ENCODE measurements around the gene OTUB2.

OTUB2 gene

DNA sequence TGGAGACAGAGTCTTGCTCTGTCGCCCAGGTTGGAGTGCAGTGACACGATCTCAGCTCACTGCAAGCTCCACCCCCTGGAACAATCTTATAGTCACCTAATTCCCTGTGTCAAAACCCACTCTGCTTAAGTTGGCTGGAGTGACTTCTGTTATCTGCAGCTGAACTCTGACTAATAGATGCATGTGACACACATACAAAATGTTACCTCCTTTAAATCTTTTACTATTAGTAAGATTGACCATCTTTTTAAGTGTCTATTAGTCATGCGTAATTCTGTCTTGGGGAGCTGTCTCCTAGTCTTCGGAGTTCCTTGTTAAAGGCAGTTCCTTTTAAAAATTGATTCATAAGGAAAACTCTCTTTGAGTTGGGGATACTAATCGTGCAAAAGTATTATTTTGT, 62.4 kb downstream of the OTUB2 start:
- H3K4me1 ChIP-seq (ENCODE audit: control insufficient read depth, low read length): no peaks in the 10 kb centered on the region
- no peaks in the 10 kb centered on the region for H3K27me3 ChIP-seq (ENCODE audit: control insufficient read depth, low read length)
- H3K4me2 ChIP-seq (ENCODE audit: low read length): no peak overlapping the region
- H3F3A ChIP-seq (ENCODE audit: control insufficient read depth, insufficient read depth): no peaks in the 10 kb centered on the region
- no peaks in the 10 kb centered on the region for H3K36me3 ChIP-seq (ENCODE audit: control insufficient read depth, low read length)
- H3K79me2 ChIP-seq (ENCODE audit: control insufficient read depth, low read length): no peaks in the 10 kb centered on the region
- no peak overlapping the region for H3K27ac ChIP-seq (ENCODE audit: low read depth, low read length)
- no peaks in the 10 kb centered on the region for H3K9me3 ChIP-seq (ENCODE audit: control insufficient read depth, insufficient read depth, low read length)
- H4K20me1 ChIP-seq (ENCODE audit: control insufficient read depth, insufficient read depth, low read depth, low read length): no peaks in the 10 kb centered on the region
- H3K4me3 ChIP-seq (ENCODE audit: low read length): no peak overlapping the region
- H3K9me2 ChIP-seq (replicated peaks; ENCODE audit: control insufficient read depth, low read length): no peaks in the 10 kb centered on the region
- TF ChIP-seq, protein P1, sequence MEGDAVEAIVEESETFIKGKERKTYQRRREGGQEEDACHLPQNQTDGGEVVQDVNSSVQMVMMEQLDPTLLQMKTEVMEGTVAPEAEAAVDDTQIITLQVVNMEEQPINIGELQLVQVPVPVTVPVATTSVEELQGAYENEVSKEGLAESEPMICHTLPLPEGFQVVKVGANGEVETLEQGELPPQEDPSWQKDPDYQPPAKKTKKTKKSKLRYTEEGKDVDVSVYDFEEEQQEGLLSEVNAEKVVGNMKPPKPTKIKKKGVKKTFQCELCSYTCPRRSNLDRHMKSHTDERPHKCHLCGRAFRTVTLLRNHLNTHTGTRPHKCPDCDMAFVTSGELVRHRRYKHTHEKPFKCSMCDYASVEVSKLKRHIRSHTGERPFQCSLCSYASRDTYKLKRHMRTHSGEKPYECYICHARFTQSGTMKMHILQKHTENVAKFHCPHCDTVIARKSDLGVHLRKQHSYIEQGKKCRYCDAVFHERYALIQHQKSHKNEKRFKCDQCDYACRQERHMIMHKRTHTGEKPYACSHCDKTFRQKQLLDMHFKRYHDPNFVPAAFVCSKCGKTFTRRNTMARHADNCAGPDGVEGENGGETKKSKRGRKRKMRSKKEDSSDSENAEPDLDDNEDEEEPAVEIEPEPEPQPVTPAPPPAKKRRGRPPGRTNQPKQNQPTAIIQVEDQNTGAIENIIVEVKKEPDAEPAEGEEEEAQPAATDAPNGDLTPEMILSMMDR (IDR thresholded peaks at IDR 0.05; ENCODE audit: low read depth, low read length, poor library complexity, severe bottlenecking): no peak
- no peak for TF ChIP-seq EZH2phosphoT487 (IDR thresholded peaks at IDR 0.05; ENCODE audit: borderline replicate concordance, low read length)

GRCh38 chr14:94089479-94089878, 63.3 kb downstream of the OTUB2 start:
- Histone ChIP-seq H3K36me3 (ENCODE audit: control insufficient read depth, low read length) (no peaks in the 10 kb centered on the region), H3K4me1 (ENCODE audit: control insufficient read depth, low read length) (no peaks in the 10 kb centered on the region), H3K9me2 (replicated peaks; ENCODE audit: control insufficient read depth, low read length) (no peaks in the 10 kb centered on the region), H3K4me3 (ENCODE audit: low read length) (no peak overlapping the region), H3K9me3 (ENCODE audit: control insufficient read depth, insufficient read depth, low read length) (no peaks in the 10 kb centered on the region), H3K27me3 (ENCODE audit: control insufficient read depth, low read length) (no peaks in the 10 kb centered on the region), H4K20me1 (ENCODE audit: control insufficient read depth, insufficient read depth, low read depth, low read length) (no peaks in the 10 kb centered on the region), H3K79me2 (ENCODE audit: control insufficient read depth, low read length) (no peaks in the 10 kb centered on the region), H3K27ac (ENCODE audit: low read depth, low read length) (no peak overlapping the region), H3K4me2 (ENCODE audit: low read length) (no peak overlapping the region), H3F3A (ENCODE audit: control insufficient read depth, insufficient read depth) (no peaks in the 10 kb centered on the region)
- TF ChIP-seq, protein P1 (IDR thresholded peaks at IDR 0.05; ENCODE audit: low read depth, low read length, poor library complexity, severe bottlenecking): no peak
- TF ChIP-seq EZH2phosphoT487 (IDR thresholded peaks at IDR 0.05; ENCODE audit: borderline replicate concordance, low read length): no peak

DNA sequence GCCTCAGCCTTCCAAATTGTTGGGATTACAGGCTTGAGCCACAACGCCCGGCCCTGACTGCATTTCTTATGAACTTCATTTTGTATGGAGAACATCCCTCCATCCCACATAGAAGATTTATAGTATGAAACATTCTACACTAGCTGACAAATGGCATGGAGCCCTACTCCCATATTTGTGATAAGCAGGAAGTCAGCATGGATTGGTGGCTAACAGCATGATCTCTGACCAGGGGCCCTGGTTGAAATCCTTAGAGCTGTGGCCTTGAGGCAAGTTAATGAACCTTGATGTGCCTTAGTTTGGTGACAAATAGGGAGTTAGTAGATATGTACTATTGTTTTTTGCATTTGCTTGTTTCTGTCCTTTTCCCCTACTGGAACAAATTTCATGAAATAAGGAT, 67.3 kb downstream of the OTUB2 start:
- TF ChIP-seq EZH2phosphoT487 (IDR thresholded peaks at IDR 0.05; ENCODE audit: borderline replicate concordance, low read length): no peak
- TF ChIP-seq, protein P1 (IDR thresholded peaks at IDR 0.05; ENCODE audit: low read depth, low read length, poor library complexity, severe bottlenecking): no peak
- Histone ChIP-seq H3K27ac (ENCODE audit: low read depth, low read length) (no peak overlapping the region), H3F3A (ENCODE audit: control insufficient read depth, insufficient read depth) (no peaks in the 10 kb centered on the region), H3K4me2 (ENCODE audit: low read length) (no peak overlapping the region), H3K79me2 (ENCODE audit: control insufficient read depth, low read length) (no peaks in the 10 kb centered on the region), H3K27me3 (ENCODE audit: control insufficient read depth, low read length) (no peaks in the 10 kb centered on the region), H3K9me3 (ENCODE audit: control insufficient read depth, insufficient read depth, low read length) (no peaks in the 10 kb centered on the region), H3K4me1 (ENCODE audit: control insufficient read depth, low read length) (no peaks in the 10 kb centered on the region), H3K36me3 (ENCODE audit: control insufficient read depth, low read length) (no peaks in the 10 kb centered on the region), H3K9me2 (replicated peaks; ENCODE audit: control insufficient read depth, low read length) (no peaks in the 10 kb centered on the region), H4K20me1 (ENCODE audit: control insufficient read depth, insufficient read depth, low read depth, low read length) (no peaks in the 10 kb centered on the region), H3K4me3 (ENCODE audit: low read length) (no peak overlapping the region)

DNA sequence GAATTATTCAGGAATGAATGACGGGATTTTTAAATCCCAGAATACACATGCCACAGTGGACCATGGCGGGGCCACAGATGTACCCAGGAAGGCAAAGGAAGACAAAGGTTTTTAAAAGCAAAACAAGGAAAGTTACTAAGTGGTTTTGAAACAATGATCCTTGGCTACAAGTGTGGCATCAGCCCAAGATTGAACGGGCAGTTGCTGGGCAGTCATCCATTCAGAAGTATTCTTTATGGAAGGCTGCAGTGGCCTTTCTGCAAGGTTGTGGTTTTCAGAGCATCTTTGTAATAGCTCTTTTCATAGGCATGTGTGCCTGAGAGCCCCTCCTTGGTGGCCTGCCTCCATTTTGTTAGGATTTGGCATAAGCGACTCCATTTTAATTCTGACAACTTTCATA, 71.0 kb downstream of the OTUB2 start:
- Histone ChIP-seq H3K9me3 (ENCODE audit: control insufficient read depth, insufficient read depth, low read length) (no peaks in the 10 kb centered on the region), H3K9me2 (replicated peaks; ENCODE audit: control insufficient read depth, low read length) (no peaks in the 10 kb centered on the region), H4K20me1 (ENCODE audit: control insufficient read depth, insufficient read depth, low read depth, low read length) (no peaks in the 10 kb centered on the region), H3K27me3 (ENCODE audit: control insufficient read depth, low read length) (no peaks in the 10 kb centered on the region), H3K79me2 (ENCODE audit: control insufficient read depth, low read length) (no peaks in the 10 kb centered on the region), H3F3A (ENCODE audit: control insufficient read depth, insufficient read depth) (no peaks in the 10 kb centered on the region), H3K27ac (ENCODE audit: low read depth, low read length) (no peak overlapping the region), H3K4me3 (ENCODE audit: low read length) (no peak overlapping the region), H3K4me1 (ENCODE audit: control insufficient read depth, low read length) (no peaks in the 10 kb centered on the region), H3K4me2 (ENCODE audit: low read length) (no peak overlapping the region), H3K36me3 (ENCODE audit: control insufficient read depth, low read length) (no peaks in the 10 kb centered on the region)
- TF ChIP-seq, protein P1 (IDR thresholded peaks at IDR 0.05; ENCODE audit: low read depth, low read length, poor library complexity, severe bottlenecking): no peak
- no peak for TF ChIP-seq EZH2phosphoT487 (IDR thresholded peaks at IDR 0.05; ENCODE audit: borderline replicate concordance, low read length)
